Measurements from ENCODE around the gene SMAD1.
A peak's percentile ranks its signal among the peaks of the same experiment; 100 is the strongest.

SMAD1 gene

DNA sequence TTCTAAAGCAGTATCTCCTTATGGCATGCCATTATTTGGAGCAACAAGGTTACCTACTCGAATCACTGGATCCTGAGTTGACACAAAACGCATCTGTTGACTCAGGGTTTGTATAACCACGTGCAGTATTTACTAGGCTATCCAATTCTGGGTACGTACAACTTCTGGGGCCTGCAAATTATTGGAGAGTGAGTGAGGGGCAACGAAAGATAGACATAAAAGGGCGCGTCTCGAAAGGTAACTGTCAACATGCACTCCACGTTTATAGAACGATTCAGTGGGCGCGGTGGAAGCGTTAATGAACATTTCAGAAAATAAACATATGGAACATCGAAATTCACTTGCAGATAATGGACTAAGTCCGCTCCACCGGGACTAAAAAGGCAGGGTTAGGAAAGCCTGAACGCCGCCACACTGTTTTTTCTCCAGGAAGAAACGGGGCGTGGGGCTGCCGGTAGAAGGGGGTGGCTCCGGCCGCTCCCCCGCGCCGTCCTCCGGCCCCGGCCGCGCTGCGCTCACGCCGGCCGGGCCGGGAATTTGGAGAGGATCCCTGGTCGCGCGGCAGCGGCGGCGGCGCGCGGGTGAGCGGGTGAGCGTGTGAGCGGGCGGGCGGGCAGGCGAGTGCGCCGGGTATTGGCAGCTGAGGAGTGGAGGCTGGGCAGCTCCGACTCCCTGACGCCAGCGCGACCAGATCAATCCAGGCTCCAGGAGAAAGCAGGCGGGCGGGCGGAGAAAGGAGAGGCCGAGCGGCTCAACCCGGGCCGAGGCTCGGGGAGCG, at the start of gene SMAD1:
Gene SMAD1, plus strand, starts transcription at position 690 of the 778 bp plus-strand sequence. CDS start 32,761 bp downstream, outside the sequence.
- peak; percentile 83 for DNase-seq

DNA sequence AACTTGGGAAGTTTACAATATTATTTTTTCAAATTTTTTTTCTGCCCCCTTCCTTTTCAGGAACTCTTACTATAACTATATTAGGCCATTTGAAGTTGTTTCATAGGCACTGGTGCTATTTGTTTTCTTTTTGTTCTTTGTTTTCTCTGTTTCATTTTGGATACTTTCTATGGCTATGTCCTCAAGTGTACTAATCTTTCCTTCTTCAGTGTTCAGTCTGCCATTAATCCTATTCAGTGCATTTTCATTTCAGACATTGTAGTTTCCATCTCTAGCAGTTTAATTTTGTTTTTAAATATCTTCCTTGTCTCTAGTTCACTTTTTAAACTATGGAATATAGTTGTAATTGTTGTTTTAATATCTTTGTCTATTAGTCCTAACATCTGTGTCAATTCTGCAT, 48.0 kb upstream of the SMAD1 start:
- no peak for DNase-seq

DNA sequence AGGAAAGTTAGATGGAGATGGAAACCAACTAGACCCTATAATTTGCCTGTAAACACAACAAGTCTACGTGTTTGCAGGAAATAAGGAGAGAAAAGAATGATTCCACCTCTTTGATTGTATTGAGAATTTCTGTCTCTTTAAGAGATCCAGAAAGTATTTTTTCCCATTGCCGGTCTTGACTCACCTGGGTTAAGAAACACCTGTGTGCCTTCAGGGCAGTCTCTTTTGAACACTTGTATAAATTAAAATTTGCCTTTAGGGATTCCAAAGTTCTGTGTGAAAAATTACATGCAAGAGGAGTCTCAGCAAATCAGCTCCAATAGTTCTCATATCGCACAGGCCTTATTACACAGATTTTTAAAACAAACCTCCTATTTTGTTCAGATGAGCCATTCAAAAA, 46.0 kb upstream of the SMAD1 start:
- no peak for DNase-seq

DNA sequence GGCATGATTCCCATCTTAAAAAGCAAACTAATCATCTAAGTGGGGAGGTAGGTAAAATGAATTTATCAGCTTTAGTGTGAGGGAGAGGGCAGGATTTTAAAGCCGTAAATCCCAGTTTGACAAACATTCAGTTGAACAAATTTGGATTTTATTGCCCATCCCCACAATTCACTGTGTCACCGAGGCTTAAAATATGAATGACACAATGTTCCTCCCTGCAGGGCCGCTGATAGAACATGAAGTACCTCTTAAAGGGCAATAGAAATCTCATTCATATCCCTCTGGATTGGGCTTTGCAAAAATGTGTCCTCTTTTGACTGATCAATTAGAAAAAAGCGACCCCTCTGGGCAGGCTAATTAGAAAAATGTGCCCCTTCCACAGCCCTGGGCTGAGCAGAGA, 45.5 kb upstream of the SMAD1 start:
- no peak for DNase-seq

DNA sequence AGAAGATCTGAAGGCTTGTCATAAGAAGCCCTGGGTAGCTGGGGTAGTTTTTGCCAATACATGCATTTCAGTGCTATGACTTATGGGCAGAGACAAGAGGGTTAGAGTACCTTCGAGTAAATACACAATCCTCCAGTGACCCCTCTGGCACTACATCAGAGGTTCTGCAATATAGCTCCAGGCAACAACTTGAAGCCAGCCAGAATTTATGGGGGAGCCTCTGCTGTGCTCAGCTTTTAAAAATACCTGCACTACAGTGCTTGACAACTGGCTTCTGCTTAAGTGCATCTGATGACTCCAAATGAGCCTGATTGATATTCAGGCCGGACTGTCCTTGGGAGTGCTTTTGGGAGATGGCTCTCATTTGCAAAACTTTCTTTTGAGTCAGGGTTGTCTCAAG, 44.9 kb upstream of the SMAD1 start:
- no peak for DNase-seq

DNA sequence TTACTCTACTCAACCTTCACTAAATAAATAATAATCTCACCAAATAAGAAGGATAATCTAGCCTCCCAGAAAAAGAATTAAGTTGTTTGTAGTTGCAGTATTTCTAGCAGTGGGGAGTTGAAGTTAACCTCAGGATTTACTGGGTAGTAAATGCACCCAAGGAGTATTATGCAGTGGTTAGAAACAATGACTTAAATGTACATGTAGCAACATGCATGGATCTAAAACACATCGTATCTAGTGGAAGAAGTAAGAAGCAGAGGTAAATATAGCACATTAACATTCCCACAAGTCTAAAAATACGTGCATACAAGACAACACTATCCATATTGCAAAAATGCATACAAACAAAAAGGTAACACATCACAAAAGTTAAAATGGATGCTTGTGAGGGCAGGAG, 44.2 kb upstream of the SMAD1 start:
- DNase-seq, result no peak

DNA sequence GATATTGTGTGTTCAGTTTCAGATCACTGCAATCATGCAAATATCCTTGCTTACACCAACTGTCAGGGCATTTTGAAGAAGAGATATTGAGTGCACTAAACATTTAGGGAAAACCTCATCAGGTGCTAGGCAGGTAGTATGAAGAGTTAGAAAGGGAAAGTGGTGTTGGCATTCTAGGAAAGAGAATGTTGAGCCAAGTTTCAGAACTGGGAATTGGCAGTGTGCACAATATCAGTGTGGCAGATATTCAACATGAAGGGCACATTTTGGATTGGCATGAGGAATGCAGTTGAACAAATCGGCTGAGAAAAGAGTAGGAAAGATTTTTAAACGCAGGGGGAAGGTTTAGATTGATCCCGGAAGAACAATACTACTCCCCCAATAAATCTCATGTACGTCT, 43.4 kb upstream of the SMAD1 start:
- no peak for DNase-seq

DNA sequence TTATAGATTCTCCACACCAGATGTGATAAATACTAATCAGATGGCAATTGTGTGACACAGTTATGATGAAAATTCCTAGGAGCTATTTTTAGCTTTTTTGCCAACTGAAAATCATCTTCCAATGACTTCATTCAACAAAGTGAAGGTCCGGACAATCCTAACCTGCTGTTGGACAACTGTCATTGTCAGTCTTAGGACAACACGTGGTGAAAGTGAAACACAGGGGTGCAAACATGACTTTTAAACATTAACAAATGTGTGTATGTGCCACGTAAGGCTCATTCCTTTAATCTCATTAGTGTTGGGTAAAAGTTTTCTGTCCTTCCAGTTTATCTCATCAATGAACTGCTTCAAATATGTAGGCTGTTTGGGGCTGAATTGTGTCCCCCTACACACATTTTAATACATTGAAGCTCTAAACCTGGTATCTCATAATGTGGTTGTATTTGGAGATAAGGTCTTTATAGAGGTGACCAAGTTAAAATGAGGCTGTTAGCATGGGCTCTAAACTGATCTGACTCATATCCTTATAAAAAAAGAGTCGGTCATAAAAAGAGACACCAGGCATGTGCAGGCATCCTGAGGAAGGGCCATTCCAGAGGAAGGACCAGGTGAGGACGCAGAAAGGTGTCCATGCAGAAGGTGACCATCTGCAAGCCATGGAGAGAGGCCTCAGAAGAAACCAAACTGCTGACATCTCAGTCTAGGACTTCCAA, 41.2 kb upstream of the SMAD1 start:
- no peak for DNase-seq

DNA sequence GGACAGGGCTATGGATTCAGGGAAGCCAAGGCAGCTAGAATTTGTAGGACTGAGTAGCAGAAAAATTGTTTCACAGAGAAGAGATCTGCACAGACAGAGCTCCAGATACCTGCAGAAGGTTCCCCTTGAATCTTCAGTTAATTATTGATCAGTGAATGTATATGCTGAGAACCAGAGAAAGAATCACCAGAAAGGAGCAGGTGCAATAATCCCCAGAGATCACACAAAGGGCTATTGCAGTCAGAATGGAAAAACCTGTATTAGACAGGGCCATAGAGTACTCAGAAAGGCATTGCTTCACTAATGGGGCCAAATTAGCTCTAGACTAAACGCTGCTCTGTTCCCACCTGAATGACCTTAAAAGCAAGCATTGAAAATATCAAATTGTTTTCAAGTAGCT, 35.5 kb upstream of the SMAD1 start:
- no peak for DNase-seq

DNA sequence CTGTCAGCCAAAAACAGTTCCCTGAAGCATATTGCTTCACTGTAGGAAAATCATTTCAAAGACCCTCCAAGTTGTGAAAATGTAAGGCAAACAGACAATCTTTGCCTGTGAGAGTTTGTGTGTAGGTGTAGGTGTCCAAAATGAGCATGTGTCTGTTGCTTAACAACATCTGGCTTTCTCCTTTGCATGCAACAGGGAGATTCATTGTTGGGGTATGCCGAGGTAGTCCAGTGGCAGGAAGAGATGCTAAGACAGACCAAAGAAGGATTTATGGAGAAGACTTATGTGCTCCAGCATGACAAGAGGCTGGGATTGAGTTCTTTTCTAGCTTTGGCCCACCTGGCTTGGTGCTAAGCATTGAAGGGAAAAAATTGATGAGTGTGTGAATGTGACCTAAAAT, 29.8 kb upstream of the SMAD1 start:
- DNase-seq, result no peak

DNA sequence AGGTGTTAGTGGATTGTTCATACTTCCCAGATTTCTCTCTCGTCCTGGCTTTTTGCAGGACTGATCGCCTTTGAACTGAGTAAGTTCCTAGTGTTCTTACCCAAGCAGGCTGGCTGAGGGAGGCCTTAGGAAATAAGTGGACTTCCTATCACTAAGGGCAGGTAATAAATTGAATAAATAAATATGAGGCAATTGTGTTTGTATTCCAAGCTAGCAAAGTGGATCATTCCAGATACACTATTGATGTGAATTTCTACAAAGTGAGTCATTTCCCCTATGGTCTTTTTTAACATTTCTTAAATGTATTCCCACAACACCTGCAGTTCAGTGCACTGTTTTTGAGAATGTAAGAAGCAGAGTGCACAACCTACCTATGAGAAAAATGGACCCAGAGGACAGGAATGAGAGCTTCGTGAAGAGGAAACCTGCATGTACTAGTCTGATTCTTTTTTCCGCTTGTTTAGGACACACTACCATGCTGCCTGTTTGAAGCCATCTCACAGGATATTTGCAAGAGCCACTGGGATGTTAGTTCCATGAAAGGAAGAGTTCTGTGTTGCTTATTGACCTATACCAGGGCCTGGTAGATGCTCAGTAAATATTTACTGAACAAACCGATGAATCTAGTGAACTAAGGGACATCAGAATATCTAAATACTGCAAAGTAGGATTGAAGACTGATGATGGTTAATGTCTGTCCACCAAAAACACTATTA, 29.0 kb upstream of the SMAD1 start:
- no peak for DNase-seq

DNA sequence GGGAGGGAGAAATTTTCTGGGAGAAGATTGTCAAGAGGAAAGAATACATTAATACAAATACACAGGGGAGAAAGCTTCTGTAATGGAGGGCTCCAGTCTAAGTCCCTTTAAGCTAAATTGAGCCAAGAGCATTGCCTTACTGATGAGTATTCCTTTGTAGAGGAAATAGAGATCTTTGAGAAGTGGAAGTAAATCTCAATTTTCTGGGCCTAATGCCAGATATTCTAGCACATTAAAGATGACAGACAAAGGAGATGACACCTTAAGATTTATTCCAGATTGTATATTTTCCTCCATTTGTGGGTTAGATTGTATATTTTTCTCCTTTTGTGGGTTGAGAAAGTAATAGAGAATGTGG, 28.5 kb upstream of the SMAD1 start:
- DNase-seq, result no peak

DNA sequence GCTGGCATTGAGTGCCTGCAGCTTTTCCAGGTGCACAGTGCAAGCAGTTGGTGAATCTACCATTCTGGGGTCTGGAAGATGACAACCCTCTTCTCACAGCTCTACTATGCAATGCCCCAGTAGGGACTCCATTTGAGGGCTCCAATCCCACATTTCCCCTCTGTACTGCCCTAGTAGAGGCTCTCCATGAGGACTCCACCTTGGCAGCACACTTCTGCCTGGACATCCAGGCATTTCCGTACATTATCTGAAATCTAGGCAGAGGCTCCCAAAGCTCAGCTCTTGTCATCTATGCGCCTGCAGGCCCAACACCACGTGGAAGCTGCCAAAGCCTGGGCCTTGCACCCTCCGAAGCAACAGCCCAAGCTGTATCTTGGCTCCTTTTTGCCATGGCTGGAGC, 8.4 kb upstream of the SMAD1 start:
- no peak for DNase-seq

DNA sequence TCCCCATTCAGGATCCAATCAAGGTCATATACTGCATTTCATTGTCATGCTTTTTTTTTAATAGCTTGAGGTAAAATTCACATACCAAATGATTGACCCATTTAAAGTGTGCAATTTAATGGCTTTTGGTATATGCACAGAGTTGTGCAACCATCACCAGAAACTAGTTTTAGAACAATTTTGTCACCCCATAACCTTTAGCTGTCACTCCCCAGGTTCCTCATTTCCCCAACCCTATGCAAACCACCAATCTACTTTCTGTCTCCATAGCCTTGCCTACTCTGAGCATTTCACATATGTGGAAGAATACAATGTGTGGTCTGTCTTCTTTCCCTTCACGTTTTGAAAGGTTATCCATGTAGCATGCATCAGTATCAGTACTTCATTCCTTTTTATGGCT, 1.4 kb upstream of the SMAD1 start:
- DNase-seq, result no peak

DNA sequence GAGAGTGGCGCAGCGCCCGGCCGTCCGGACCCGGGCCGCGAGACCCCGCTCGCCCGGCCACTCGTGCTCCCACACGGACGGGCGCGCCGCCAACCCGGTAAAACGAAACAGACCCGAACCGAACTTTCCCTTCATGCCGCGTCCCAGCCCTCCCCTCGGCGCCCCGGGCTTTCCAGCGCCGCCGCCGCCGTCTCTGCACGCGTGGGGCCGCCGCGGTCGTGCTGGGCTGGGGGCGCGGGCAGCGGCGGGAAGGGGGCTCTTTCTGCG, 222 bp downstream of the SMAD1 start:
- DNase-seq, result no peak

DNA sequence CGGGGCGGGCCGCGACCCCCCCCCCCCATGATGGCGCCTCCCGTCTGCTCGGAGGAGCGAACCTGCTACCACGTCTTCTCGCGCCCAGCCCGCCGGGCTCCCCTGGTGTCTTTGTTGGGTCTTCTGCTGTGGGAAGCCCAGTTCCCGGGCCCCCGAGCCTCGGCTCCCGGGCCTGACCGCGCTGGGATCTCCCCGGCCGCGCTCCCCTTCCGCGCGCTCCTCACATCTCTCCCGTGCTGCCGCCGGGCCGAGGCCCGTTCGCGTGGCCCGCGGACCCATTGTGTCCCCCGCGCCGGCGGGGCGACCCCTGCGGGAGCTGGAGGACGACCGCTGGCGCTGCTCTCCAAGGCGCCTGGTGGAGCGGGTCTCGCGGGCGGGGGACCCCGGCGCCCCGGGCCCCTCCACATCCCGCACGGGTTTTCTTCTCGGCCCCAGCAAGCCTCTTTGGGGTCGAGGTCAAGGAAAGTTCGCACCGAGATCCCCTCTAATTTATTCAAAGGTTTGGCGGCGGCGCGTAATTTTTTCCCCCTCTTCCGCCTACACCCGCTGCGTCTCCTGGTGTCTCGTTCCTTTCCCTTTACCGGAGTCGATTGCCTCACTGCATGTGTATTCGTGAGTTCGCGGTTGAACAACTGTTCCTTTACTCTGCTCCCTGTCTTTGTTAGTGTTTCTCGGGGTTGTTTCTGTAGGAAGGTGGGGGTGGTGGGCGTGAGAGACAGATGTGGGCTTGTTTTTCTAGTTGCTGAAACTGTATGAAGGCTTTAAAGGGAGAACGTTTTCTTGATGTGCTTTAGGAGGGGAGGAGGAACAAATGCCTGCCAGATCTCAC, 770 bp downstream of the SMAD1 start:
- DNase-seq, result peak; percentile 69

DNA sequence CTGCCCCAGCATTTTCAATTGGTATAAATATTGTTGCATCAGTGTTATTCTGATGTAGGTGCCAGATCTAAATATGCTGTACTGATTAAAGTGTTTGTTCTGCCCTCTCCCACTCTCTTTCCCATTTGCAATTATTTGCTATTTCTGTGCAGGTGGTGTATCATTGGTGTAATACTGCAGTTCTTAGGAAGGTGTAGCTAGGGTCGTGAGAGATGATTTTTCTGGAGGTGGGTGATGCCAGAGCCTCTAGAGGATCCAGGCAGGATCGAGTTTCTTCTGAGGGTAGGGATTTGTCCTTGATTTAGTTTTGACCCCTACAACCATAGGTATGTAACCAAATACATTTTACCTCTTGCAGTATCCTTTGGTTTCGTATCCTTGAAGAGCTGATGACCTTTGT, 1.9 kb downstream of the SMAD1 start:
- peak; percentile 41 for DNase-seq

DNA sequence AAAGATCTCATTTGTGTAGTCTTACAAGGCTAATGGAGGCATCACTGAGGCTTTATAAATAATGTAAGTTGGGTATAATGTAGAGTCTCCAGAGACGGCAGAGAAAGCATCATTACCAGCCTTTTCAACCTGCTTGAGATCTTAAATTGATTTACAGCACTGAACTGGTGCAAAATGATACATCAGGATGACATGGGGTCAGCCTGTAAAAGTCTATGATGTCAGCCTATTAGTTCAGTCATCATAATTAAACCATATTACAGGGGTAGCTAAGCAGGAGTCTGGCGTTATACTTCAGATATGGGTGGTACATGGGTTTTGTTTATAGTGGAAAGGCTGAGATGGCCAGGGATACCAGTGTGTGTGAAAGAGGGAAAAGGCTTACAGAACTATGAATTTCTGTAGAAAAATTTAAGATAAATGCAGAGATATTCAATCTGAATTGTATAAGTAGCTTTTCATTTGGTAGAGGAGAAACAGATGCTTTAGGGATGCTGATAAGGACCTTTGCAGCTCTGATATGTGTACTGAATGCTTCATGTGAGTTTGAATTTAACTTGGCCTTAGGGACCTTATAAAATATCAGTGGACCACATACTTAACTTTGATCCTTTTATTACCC, 2.7 kb downstream of the SMAD1 start:
- DNase-seq, result no peak

DNA sequence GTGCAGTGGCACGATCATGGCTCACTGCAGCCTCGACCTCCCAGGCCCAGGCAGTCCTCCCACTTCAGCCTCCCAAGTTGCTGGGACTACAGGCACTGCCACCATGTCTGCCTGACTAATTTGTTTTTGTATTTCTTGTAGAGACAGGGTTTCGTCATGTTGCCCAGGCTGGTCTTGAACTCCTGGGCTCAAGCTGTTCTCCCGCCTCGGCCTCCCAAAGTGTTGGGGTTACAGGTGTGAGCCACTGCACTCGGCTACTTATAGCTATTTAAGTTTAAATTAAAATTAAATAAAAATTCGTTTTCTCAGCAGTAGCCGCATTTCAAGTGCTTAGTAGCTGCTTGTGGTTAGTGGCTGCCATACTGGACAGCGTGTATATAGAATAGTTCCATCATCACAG, 3.5 kb downstream of the SMAD1 start:
- no peak for DNase-seq

DNA sequence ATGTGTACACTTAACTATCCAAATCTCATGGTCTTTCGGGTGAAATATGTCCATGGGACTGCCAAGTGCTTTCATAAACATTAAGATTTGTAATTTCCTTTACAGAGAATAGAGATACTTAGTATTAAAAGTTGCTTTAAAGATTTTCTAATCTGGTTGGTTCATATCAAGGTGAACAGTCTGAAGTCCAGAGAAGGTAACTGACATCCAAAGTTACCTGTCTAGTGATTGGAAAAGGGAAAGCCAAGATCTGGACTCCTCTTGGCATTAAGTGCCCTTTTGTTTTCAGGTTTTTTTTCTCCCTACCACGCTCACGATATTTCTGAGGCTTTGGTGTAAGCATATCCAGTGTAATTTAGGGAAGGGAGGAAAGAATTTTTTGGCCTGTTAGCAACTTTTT, 5.0 kb downstream of the SMAD1 start:
- DNase-seq, result no peak

DNA sequence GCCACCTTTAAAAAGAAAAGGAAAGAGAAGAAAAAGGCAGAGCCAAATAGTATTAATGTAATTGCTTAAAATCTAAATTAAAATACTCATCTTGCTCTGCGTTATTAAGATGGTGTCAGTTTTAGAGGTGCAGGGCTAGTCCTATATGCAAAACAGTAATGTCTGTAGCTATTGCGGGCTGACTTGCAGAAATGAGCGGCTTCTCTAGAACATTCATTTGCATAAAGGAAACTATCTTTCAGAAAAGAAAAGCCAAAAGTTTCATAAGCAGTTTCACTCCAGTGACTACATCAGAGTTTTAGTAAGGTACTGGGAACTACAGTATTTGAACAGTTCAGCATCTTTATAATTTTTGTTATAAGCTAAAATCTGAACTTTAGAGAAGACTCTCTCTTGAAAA, 6.0 kb downstream of the SMAD1 start:
- no peak for DNase-seq

DNA sequence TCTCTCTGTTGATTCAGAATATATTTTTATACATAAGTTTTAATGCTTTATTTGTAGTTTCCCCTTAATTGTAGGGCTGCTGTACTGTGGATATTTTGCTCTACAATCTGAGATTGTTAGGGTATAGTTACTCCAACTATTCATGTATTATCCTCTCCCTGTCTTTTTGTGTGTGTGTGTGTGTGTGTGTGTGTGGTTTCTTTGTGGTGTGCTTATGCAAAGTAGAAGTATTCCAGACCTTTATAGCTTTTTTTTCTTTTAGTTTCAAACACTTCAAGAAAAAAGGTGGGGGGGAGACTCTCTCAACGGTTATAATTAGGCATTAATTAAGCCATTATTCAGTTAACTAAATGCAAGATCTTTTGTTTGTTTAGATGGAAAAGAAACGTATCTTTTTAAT, 6.7 kb downstream of the SMAD1 start:
- DNase-seq, result no peak

DNA sequence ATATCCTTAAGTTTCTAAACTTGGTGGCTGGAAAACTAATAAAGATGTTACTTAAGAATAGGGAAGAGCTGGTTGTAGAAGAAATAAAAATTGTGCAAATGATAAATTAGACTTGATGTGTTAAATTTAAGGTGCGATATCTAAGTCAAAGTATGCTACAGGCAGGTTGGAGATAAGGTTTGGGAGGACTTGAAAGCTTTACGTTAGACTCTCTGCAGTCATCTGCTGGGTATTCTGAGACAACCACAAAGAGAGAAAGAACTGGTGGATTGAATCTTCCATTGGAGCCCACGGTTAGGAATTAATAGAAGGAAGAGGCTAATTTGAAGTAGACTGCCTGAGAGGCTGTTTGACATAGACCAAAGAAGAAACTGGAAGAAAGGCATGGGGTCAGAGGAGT, 7.9 kb downstream of the SMAD1 start:
- no peak for DNase-seq
